Adrenal gland (tissue), 5 donors: ENCODE data around the gene RELA.

Experiments
- CTCF ChIP-seq, 6 experiments: fragments of 450-650 bp in 4 of 6; fragments of 200-600 bp in 2 of 6; sonication (generic) in 1 of 6; IDR thresholded peaks; 1 replicate in 5 of 6; 2 replicates in 1 of 6; pipeline versions ENCODE4 v1.5.1 to v1.8.0; 2016 to 2021; ENCODE audit warnings: antibody characterized with exemption in 6 of 6, mild to moderate bottlenecking in 2 of 6, moderate library complexity in 1 of 6
- POLR2A ChIP-seq, 2 donors: fragments of 450-650 bp; IDR thresholded peaks; one replicate each; pipeline ENCODE4 v1.6.1; 2017; ENCODE audit warnings: antibody characterized with exemption in 2 of 2, mild to moderate bottlenecking in 2 of 2, moderate library complexity in 1 of 2
- donor health status: DM: no; HTN: no; CAD: no.

- TF ChIP-seq CTCF (IDR thresholded peaks at IDR 0.05) (no peak), POLR2A (IDR thresholded peaks at IDR 0.05) (no peak)
Measured at GRCh38 chr11:65609229-65609628, 53.5 kb downstream of the RELA start.
